Breast epithelium (tissue), 4 donors: ENCODE results near the gene KLHL22. TPM values are rescaled to one million over a fixed set of nuclear protein-coding genes. Genes with fewer than 3 reads are reported as not detected.
"Not testable (repeated sequence)": the region's sequence is repeated elsewhere in the genome, so short reads cannot be mapped to it uniquely, and the experiment has no call there.

ENCODE experiments used
- DNase-seq, 2 donors: peaks; one replicate each; pipeline ENCODE4 v3.0.0-alpha.2; 2019; ENCODE audit warnings: low spot score in 2 of 2
- H3K27ac ChIP-seq, 2 donors: fragments of 200-600 bp; sonication (generic) in 1 of 2; one replicate each; pipeline ENCODE4 v1.5.1; 2016 to 2019; ENCODE audit warnings: mild to moderate bottlenecking in 1 of 2
- H3K27me3 ChIP-seq, 2 donors: fragments of 200-600 bp; sonication (generic) in 1 of 2; one replicate each; pipeline versions ENCODE4 v1.5.1 to v1.6.0; 2017 to 2019; ENCODE audit warnings: control low read depth in 1 of 2, mild to moderate bottlenecking in 1 of 2
- H3K36me3 ChIP-seq: fragments of 200-600 bp; one replicate; pipeline ENCODE4 v1.5.1; 2019
- H3K4me1 ChIP-seq, 2 donors: fragments of 200-600 bp; sonication (generic); one replicate each; pipeline ENCODE4 v1.5.1; 2016 to 2019; ENCODE audit warnings: control low read depth in 1 of 2
- H3K4me3 ChIP-seq, 3 donors: fragments of 200-600 bp; sonication (generic); 1 replicate in 2 of 3; 2 replicates in 1 of 3; pipeline ENCODE4 v1.5.1; 2016 to 2019; ENCODE audit warnings: mild to moderate bottlenecking in 3 of 3, moderate library complexity in 2 of 3
- H3K9me3 ChIP-seq, 2 donors: fragments of 200-600 bp; sonication (generic) in 1 of 2; one replicate each; pipeline ENCODE4 v1.5.1; 2016 to 2019; ENCODE audit warnings: control low read depth in 1 of 2
- CTCF ChIP-seq, 3 donors: fragments of 450-650 bp; IDR thresholded peaks; one replicate each; pipeline ENCODE4 v1.5.1; 2016 to 2017; ENCODE audit warnings: antibody characterized with exemption in 3 of 3, mild to moderate bottlenecking in 3 of 3, moderate library complexity in 3 of 3
- POLR2A ChIP-seq: fragments of 450-650 bp; IDR thresholded peaks from one replicate; pipeline ENCODE4 v1.6.1; 2016; ENCODE audit warnings: antibody characterized with exemption, mild to moderate bottlenecking, moderate library complexity
- POLR2AphosphoS5 ChIP-seq, 3 donors: sonication (generic); formaldehyde crosslinking; IDR thresholded peaks; one replicate each; pipeline ENCODE4 v1.6.1; 2017; ENCODE audit warnings: antibody characterized with exemption in 3 of 3
- intact Hi-C: fragments of 100-400 bp; cut with DNase I; formaldehyde crosslinking; loops from one replicate; pipeline ENCODE4 v1.15.1; 2023; ENCODE audit warnings: low total_unique reads
- total RNA-seq, 3 donors: library from RNA; depleted of rRNA; stranded (reverse); fragments of >200 nt; gene quantifications; one replicate each; pipeline ENCODE4 v1.1.0, GENCODE V29; 2016

Gene KLHL22
- total RNA-seq, 3 donors from 2014 or later = 28.5 to 38.0 (median 35.4) TPM

DNA sequence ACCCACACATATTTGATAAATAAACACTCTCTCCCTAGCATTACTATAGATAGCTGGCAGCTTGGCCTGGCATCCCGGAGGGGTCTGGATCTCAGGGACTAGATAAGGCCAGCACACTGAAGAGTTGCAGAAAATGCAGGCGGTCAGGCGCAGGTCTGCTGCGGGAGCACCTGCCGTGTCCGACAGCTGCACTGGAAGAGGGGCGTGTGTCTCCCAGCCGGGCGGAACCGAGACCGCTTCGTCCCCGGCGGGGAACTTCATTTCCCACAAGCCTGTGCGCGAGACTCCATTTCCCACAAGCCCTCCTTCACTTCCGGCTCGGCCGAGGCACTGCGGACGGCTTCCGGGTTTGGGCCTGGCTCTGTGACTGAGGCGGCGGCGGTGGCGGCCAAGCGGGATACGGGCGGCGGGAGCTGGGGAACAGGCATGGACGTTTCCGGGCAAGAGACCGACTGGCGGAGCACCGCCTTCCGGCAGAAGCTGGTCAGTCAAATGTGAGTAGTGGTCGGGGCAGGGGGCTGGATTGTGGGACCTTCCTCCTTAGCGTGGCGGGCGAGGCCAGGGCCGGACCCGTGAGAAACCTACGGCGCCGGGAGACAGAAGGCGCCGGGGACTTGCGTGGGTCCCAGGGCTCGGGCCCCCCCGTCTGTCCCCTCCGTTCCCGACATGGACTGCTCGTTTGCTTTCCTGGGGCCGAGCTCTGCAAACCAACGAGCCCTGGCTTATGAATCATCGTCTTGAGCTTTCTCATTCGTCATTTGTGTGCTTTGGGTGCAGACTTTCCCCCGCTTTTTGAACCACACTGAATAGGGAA lies 11.9 kb upstream of the KLHL22 start, which contains the start of gene MED15:
Gene MED15, plus strand, starts transcription at position 358 of the 814 bp plus-strand sequence. Its CDS starts 69 bp downstream, at position 427.
- H3K4me3 ChIP-seq = peak within 1 kb of the TSS; percentile 85 to 96 (median 90)
- H3K27ac ChIP-seq = peak within 1 kb of the TSS; percentile 97 to 98
- peak; percentile 84 to 88 for DNase-seq
- no peaks in the 10 kb centered on the region for H3K27me3 ChIP-seq
- H3K9me3 ChIP-seq = no peaks in the 10 kb centered on the region
- H3K4me1 ChIP-seq = peaks cover 5 to 7% of the 10 kb centered on the region in 2 donors
- no peaks in the 10 kb centered on the region for H3K36me3 ChIP-seq
- TF ChIP-seq CTCF (IDR thresholded peaks at IDR 0.05) (no peak), POLR2AphosphoS5 (IDR thresholded peaks at IDR 0.05) (peak; percentile 81 to 97 (median 87)), POLR2A (peak; percentile 80)
- intact Hi-C loops = no loop called here

DNA sequence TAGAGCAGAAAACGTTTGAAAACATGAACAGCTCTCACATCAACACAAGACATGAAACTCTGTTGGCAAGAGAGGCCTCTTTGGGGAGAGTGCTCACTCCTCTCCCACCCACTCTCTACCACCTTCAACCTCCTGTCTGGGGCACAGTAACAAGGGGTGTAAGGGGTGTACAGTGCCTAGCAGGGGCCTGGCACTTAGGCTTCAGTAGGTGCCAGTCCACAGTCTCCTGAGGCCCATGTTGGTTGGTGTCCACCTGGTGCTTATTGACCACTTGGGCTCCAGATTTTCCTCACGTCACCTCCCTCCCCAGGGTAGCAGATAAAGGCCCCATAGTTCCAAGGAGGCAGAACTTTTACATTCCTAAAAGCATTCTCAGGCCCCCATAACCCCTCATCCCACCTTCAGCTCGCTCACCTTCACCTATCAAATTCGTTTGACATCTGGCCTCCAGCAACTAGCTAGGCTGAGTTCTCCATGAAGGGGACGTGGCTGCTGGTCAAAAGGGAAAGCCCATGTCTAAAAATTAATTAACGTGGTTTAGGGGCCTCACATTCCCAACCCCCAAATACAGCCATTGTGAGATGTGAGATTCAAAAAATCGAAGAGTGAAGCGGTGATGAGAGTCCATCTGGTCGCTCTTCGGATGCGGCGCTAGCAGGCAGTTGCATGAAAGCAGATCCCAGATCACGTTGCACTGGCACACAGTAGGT lies 11.1 kb upstream of the KLHL22 start:
- Histone ChIP-seq H3K27me3 (no peaks in the 10 kb centered on the region), H3K36me3 (no peaks in the 10 kb centered on the region), H3K4me3 (peak overlapping the region; percentile 85 to 96 (median 90)), H3K9me3 (no peaks in the 10 kb centered on the region), H3K27ac (peak overlapping the region; percentile 97 to 98), H3K4me1 (peaks cover 5 to 7% of the 10 kb centered on the region in 2 donors)
- intact Hi-C loops = no loop called here
- TF ChIP-seq POLR2AphosphoS5 (IDR thresholded peaks at IDR 0.05) = no peak
- TF ChIP-seq POLR2A = no peak
- no peak for TF ChIP-seq CTCF (IDR thresholded peaks at IDR 0.05)
- DNase-seq = no peak

DNA sequence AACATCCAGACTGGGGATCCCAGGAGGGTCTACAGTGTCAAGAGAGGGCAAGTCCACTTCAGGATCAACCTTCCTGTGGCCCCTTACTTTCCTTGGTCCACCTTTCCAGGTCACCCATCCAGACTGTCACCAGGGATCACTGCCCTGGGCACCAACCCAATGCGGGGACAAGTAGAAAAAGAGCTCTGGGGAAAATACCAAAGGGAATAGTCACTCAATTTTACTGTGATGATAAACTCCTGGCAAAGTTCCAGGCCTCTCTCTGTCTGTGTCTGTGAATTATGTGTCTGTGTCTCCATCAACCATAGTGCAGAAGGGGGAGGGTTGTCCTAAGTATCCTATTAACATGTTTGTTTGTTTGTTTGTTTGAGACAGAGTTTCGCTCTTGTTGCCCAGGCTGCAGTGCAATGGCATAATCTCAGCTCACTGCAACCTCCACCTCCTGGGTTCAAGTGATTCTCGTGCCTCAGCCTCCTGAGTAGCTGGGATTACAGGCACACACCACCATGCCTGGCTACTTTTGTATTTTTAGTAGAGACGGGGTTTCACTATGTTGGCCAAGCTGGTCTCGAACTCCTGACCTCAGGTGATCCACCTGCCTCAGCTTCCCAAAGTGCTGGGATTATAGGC lies 8.8 kb upstream of the KLHL22 start:
- H3K9me3 ChIP-seq, H3K27me3 ChIP-seq, H3K36me3 ChIP-seq, H3K4me1 ChIP-seq, H3K4me3 ChIP-seq, intact Hi-C loops, H3K27ac ChIP-seq, DNase-seq: not testable (repeated sequence)

DNA sequence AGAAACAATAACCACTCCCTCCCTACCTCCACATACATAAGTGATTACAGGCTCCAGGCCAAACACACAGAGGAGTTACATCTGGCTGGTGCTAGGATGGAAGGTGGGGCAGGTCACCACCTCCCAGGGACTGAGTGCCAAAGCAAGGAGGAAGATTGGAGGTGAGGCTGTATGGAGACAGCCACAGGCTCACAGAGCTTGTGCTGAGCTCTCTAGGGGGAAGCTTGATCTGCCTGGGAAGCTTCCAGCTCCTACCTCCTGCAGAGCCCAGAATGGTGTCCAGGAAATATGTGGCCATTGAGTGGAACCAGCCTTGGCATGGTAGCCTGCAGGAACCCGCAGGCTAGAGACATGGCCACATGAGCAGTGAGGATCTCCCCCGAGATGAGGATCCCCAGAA lies 8.2 kb upstream of the KLHL22 start:
- Histone ChIP-seq H3K4me1 (no peaks in the 10 kb centered on the region), H3K27ac (no peak overlapping the region), H3K27me3 (no peaks in the 10 kb centered on the region), H3K36me3 (no peaks in the 10 kb centered on the region), H3K4me3 (no peak overlapping the region), H3K9me3 (no peaks in the 10 kb centered on the region)
- TF ChIP-seq CTCF (IDR thresholded peaks at IDR 0.05) (no peak), POLR2AphosphoS5 (IDR thresholded peaks at IDR 0.05) (no peak), POLR2A (no peak)
- intact Hi-C loops = no loop called here
- no peak for DNase-seq

- H3K4me1 ChIP-seq = no peaks in the 10 kb centered on the region
- no peak overlapping the region for H3K4me3 ChIP-seq
- no peaks in the 10 kb centered on the region for H3K36me3 ChIP-seq
- DNase-seq = no peak
- intact Hi-C loops = no loop called here
- TF ChIP-seq POLR2AphosphoS5 (IDR thresholded peaks at IDR 0.05) = no peak
- TF ChIP-seq POLR2A = no peak
- TF ChIP-seq CTCF (IDR thresholded peaks at IDR 0.05) = no peak
- H3K27me3 ChIP-seq = no peaks in the 10 kb centered on the region
- H3K9me3 ChIP-seq = no peaks in the 10 kb centered on the region
- no peak overlapping the region for H3K27ac ChIP-seq
Measured at GRCh38 chr22:20499769-20500168, 4.2 kb upstream of the KLHL22 start.
